Nephron progenitor cell (in vitro differentiated cells): Measurements from ENCODE around the gene ROGDI.

Source experiments
- DNase-seq: peaks from one replicate; pipeline ENCODE4 v3.0.0; 2021
- H3K27ac Mint-ChIP-seq: 2 replicates; pipeline ENCODE4 v1.8.0; 2021; ENCODE audit warnings: mild to moderate bottlenecking, moderate library complexity, mixed read lengths
- H3K27me3 Mint-ChIP-seq: 2 replicates; pipeline ENCODE4 v1.8.0; 2021; ENCODE audit warnings: mild to moderate bottlenecking, low read depth, mixed read lengths; ENCODE audit not compliant: poor library complexity
- H3K36me3 Mint-ChIP-seq: 2 replicates; pipeline ENCODE4 v1.8.0; 2021; ENCODE audit warnings: low read depth, mixed read lengths
- H3K4me1 Mint-ChIP-seq: 2 replicates; pipeline ENCODE4 v1.8.0; 2021; ENCODE audit warnings: mixed read lengths
- H3K4me3 Mint-ChIP-seq: 2 replicates; pipeline ENCODE4 v1.8.0; 2021; ENCODE audit warnings: mild to moderate bottlenecking, moderate library complexity, mixed read lengths
- H3K9me3 Mint-ChIP-seq: 2 replicates; pipeline ENCODE4 v1.8.0; 2021; ENCODE audit warnings: mild to moderate bottlenecking, moderate library complexity, mixed read lengths
- TF ChIP-seq, protein P1 (sequence below): fragments of 200-600 bp; sonication (generic); IDR thresholded peaks from 2 replicates; pipeline ENCODE4 v1.5.0; 2021; ENCODE audit warnings: antibody characterized with exemption

Gene ROGDI

DNA sequence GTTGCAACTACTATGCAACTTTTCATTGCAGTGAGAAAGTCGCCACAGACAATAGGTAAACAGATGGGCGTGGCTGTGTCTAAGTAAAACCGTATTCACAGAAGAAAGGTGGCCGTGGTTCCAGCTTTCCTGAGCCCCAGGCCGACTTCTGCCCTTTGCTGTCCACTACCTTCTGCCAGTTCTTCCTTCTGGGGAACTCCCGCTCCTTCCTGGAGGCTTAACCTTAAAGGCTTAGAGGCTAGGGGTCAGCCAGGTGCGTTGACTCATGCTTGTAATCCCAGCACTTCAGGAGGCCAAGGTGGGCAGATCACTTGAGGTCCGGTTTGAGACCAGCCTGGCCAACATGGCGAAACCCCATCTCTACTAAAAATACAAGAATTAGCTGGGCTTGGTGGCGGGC lies 12.2 kb downstream of the ROGDI start:
- TF ChIP-seq, protein P1, sequence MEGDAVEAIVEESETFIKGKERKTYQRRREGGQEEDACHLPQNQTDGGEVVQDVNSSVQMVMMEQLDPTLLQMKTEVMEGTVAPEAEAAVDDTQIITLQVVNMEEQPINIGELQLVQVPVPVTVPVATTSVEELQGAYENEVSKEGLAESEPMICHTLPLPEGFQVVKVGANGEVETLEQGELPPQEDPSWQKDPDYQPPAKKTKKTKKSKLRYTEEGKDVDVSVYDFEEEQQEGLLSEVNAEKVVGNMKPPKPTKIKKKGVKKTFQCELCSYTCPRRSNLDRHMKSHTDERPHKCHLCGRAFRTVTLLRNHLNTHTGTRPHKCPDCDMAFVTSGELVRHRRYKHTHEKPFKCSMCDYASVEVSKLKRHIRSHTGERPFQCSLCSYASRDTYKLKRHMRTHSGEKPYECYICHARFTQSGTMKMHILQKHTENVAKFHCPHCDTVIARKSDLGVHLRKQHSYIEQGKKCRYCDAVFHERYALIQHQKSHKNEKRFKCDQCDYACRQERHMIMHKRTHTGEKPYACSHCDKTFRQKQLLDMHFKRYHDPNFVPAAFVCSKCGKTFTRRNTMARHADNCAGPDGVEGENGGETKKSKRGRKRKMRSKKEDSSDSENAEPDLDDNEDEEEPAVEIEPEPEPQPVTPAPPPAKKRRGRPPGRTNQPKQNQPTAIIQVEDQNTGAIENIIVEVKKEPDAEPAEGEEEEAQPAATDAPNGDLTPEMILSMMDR = no peak
- Mint-ChIP-seq H3K4me1 (peaks cover 18% of the 10 kb centered on the region), H3K27me3 (peaks cover 6% of the 10 kb centered on the region), H3K36me3 (no peaks in the 10 kb centered on the region), H3K9me3 (no peaks in the 10 kb centered on the region), H3K4me3 (no peak overlapping the region), H3K27ac (no peak overlapping the region)
- DNase-seq = no peak

DNA sequence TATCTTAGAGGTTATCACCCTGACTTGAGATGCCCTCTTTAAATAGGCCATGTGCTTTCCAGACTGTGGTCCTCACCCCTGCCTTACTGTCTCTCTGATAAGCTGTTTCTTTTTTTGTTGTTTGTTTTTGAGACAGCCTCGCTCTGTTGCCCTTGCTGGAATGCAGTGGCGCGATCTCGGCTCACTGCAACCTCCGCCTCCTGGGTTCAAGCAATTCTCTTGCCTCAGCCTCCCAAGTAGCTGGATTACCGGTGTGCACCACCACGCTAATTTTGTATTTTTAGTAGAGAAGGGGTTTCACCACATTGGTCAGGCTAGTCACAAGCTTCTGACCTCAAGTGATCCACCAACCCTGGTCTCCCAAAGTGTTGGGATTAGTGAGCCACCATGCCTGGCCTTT lies 13.5 kb downstream of the ROGDI start:
- DNase-seq = no peak
- H3K27ac Mint-ChIP-seq = peak overlapping the region; percentile 70
- H3K27me3 Mint-ChIP-seq = peaks cover 2% of the 10 kb centered on the region
- peaks cover 18% of the 10 kb centered on the region for H3K4me1 Mint-ChIP-seq
- TF ChIP-seq, protein P1 = no peak
- H3K4me3 Mint-ChIP-seq = no peak overlapping the region
- no peaks in the 10 kb centered on the region for H3K9me3 Mint-ChIP-seq
- no peaks in the 10 kb centered on the region for H3K36me3 Mint-ChIP-seq

GRCh38 chr16:4788489-4788889 lies 13.9 kb downstream of the ROGDI start:
- H3K27me3 Mint-ChIP-seq = peaks cover 2% of the 10 kb centered on the region
- TF ChIP-seq, protein P1 = no peak

GRCh38 chr16:4787627-4788482 lies 14.6 kb downstream of the ROGDI start, which contains the start of gene SEPTIN12:
TSS of gene SEPTIN12 (minus strand) at chr16:4788345. CDS start at chr16:4787645, 700 bp downstream.
- DNase-seq = no peak
- H3K27ac Mint-ChIP-seq = peak within 1 kb of the TSS; percentile 70
- H3K9me3 Mint-ChIP-seq = no peaks in the 10 kb centered on the region
- TF ChIP-seq, protein P1 = no peak
- no peaks in the 10 kb centered on the region for H3K36me3 Mint-ChIP-seq
- H3K4me1 Mint-ChIP-seq = peaks cover 18% of the 10 kb centered on the region
- peaks cover 5% of the 10 kb centered on the region for H3K27me3 Mint-ChIP-seq
- H3K4me3 Mint-ChIP-seq = no peak within 1 kb of the TSS

More at GRCh38 chr16:4788489-4788889, 13.9 kb downstream of the ROGDI start:
- Mint-ChIP-seq H3K4me1 (peaks cover 18% of the 10 kb centered on the region), H3K27ac (peak overlapping the region; percentile 70), H3K4me3 (no peak overlapping the region), H3K36me3 (no peaks in the 10 kb centered on the region), H3K9me3 (no peaks in the 10 kb centered on the region)
- DNase-seq = no peak

DNA sequence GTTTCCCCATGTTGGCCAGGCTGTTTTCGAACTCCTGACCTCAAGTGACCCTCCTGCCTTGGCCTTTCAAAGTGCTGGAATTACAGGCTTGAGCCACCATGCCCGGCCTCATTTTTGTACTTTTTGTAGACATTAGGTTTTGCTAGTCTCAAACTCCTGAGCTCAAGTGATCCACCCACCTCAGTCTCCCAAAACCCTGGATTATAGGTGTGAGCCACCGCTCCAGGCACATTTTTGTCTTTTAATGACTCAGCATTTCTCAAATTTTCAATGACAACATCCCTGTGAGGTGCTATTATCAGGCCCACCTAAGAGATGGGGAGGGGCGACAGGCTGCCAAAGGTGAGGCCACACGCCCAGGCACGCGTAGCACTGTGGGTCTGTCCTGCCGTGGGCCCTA lies 15.4 kb downstream of the ROGDI start:
- DNase-seq = no peak
- Mint-ChIP-seq H3K4me1 (peaks cover 18% of the 10 kb centered on the region), H3K9me3 (no peaks in the 10 kb centered on the region), H3K27ac (no peak overlapping the region), H3K27me3 (peaks cover 10% of the 10 kb centered on the region), H3K4me3 (no peak overlapping the region), H3K36me3 (no peaks in the 10 kb centered on the region)
- TF ChIP-seq, protein P1 = no peak
